Fibroblast of the conjunctiva (primary cell): ENCODE measurements around the gene ZNF619.

Experiments
- DNase-seq: peaks from one replicate; pipeline ENCODE4 v3.0.0-alpha.2; 2010; ENCODE audit warnings: low read depth

ZNF619 gene

GRCh38 chr3:40534283-40534682, 57.4 kb downstream of the ZNF619 start:
- no peak for DNase-seq
